ENCODE measurements around the gene PIGM.

DNA sequence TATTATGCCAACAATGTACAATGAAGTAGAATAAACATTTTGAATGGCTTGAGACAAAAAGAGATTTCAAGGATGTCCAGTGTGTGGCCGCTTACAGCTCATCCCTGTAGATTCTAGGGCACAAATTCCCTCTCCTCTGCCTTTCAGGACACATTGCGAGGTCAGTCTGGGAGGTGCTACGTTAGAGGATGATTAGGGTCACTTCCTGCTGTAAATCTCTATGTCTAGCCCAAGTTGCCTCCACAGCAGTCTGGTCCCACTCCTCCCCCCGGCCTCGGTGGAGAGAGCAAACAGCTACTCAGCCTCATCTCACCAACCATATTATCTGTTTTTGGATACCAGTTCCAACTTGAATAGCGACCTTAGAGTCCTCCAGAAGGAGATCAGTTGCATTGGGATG is 21.1 kb upstream of the PIGM start:
- TF ChIP-seq, protein P1, sequence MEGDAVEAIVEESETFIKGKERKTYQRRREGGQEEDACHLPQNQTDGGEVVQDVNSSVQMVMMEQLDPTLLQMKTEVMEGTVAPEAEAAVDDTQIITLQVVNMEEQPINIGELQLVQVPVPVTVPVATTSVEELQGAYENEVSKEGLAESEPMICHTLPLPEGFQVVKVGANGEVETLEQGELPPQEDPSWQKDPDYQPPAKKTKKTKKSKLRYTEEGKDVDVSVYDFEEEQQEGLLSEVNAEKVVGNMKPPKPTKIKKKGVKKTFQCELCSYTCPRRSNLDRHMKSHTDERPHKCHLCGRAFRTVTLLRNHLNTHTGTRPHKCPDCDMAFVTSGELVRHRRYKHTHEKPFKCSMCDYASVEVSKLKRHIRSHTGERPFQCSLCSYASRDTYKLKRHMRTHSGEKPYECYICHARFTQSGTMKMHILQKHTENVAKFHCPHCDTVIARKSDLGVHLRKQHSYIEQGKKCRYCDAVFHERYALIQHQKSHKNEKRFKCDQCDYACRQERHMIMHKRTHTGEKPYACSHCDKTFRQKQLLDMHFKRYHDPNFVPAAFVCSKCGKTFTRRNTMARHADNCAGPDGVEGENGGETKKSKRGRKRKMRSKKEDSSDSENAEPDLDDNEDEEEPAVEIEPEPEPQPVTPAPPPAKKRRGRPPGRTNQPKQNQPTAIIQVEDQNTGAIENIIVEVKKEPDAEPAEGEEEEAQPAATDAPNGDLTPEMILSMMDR (IDR thresholded peaks at IDR 0.05) = no peak
- TF ChIP-seq EP300 (IDR thresholded peaks at IDR 0.05) = no peak
